GM10847 (cell line): Measurements from ENCODE around the gene PPP1R12C.

Experiments used
- POLR2A ChIP-seq: IDR thresholded peaks from 2 replicates; pipeline ENCODE4 v1.6.1; 2011; ENCODE audit not compliant: insufficient read length; ENCODE audit errors: extremely low read depth

PPP1R12C gene

DNA sequence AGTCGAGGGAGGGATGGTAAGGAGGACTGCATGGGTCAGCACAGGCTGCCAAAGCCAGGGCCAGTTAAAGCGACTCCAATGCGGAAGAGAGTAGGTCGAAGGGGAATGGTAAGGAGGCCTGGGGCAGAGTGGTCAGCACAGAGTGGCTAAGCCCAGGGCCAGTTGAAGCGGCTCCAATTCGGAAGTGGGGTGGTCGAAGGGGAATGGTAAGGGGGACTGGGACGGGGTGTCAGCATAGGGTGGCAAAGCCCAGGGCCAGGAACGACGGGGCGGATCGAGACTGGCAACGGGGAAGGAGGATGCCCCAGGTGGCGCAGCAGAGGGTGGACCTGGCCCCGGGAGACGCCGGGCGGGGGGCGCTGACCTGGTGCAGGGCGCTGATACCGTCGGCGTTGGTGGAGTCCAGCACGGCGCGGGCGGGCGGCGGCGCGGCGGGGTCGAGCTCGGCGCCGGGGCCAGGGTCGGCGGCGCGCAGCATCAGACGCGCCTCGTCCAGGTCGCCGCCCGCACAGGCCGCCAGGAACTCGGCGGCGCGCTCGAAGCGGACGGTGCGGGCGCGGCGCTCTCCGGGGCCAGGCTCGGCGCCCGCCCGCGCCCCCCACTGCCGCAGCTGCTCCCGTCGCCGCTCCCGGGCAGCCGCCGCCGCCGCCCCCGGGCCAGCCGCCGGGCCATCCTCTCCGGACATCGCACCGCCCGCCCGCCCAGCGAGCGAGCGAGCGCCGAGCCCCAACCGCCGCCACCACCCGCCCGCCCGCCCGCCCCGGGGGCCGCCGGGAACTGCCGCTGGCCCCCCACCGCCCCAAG lies at the start of gene PPP1R12C:
Gene PPP1R12C (minus strand): TSS at position 779 of the 804 bp plus-strand sequence. CDS start 94 bp downstream, at position 685.
- no peak for TF ChIP-seq POLR2A

DNA sequence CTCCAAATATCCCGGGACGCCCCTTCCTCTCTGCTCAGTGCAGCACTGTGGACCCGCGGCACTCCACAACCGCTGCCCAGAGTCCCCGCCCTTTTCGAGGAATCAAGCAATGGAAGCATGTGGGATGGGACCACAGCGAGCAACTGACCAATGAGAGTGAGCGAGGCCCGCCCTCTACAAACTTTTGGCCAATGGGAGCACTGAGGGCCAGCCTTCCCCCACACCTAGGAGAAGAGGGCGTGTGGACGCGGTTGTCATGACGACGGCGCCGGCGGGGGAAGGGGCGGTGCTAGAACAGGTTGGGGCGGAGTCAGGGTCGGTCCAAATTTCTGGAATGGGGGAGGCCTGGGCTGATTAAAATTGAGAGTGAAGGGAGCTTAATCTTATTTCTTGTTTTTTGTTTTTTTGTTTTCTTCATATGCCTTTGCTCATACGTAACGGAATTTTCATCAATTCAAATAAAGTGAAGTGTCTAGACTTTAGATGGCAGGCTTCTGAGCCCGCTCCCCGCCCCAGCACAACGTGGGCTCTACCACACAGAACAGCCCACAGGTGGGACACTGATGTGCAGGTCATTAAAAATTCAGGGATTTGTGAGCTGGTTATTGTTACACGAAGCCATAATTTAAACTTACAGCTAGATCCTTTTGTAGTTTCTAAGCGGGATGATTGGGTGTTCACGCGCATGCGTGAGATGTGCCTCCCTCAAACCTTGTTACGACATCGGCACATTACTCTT lies 49.3 kb upstream of the PPP1R12C start, which contains the start of gene DNAAF3:
Gene DNAAF3 (minus strand): TSS at position 84 of the 739 bp plus-strand sequence. CDS start 200 bp downstream, outside the sequence.
- TF ChIP-seq POLR2A, result no peak

DNA sequence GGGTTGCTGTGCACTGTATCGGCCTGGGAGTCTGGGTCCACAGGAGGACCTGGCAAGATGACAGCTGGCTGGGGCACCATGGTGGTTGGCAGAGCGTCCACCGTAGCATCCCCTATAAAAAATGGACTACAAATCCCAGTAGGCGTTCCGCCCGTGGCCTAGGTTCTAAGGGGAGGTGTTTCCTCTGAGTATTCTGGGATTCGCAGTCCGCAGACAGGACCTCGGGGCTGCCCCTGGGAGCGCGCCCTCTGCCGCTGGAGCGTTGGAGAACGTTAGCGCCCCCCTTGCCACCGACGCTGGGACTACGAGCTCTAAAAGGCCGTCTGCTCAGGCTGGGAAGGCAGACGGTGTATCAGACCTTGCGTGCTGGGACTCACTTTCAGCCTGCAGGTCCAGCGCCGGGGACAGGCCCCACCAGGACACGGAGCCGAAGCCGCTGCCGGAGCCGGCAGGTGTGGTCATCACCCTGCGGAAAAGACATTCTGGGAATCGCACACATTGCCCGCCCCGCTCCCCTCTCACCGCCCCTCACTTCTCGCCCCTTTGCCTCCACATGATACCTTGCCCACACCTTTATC lies 48.6 kb upstream of the PPP1R12C start:
- TF ChIP-seq POLR2A, result no peak

DNA sequence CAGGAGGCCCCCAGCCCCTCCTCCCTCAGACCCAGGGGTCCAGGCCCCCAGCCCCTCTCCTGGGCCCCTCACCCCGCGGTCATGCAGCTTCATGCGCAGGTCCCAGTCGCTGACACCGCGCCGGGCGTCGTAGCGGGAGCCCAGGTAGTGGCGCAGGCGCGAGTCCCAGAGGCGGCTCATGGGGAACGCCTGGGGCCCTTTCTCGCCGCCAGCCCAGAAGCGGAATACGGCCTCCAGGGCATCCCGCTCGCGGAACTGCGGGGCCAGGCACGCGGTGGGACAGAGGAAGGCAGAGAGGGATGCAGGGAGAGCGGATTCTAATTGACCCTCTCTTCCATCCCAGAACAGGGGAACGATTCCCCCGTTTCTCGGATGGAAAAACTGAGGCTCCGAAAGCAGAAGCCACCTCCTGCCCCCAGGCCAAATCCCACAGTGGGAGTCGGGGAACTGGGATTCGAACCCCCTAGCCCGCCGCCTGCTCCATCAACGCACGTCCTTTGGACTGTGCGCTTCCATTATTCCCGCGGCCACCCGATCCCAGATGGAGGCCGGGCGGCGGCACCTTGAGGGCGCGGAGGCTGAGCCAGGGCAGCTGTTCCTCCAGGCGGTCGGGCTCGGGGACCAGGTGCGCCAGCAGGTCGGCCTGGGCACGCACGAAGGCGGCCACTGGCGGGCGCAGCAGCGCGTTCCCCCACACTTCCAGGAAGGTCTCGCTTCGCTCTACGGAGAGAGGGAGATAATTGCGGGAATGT lies 44.3 kb upstream of the PPP1R12C start:
- TF ChIP-seq POLR2A, result no peak

DNA sequence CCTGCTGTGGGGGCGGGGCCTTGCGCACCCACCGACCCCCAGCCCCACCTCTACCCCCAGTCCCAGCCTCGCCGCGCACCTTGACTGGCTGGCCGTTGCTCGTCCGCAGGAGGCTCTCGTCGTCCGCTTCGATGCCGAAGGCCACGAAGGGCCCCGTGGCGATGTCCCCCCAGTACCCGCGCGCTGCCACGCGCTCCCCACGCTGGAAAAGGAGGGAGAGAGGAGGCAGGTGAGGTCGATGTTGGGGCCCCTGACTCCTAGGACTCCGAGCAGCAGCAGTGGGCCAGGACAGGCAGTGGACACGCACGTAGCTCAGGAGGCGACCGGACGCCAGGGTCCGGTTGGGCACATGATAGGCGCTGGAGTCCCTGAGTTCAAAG lies 43.5 kb upstream of the PPP1R12C start:
- TF ChIP-seq POLR2A, result no peak

DNA sequence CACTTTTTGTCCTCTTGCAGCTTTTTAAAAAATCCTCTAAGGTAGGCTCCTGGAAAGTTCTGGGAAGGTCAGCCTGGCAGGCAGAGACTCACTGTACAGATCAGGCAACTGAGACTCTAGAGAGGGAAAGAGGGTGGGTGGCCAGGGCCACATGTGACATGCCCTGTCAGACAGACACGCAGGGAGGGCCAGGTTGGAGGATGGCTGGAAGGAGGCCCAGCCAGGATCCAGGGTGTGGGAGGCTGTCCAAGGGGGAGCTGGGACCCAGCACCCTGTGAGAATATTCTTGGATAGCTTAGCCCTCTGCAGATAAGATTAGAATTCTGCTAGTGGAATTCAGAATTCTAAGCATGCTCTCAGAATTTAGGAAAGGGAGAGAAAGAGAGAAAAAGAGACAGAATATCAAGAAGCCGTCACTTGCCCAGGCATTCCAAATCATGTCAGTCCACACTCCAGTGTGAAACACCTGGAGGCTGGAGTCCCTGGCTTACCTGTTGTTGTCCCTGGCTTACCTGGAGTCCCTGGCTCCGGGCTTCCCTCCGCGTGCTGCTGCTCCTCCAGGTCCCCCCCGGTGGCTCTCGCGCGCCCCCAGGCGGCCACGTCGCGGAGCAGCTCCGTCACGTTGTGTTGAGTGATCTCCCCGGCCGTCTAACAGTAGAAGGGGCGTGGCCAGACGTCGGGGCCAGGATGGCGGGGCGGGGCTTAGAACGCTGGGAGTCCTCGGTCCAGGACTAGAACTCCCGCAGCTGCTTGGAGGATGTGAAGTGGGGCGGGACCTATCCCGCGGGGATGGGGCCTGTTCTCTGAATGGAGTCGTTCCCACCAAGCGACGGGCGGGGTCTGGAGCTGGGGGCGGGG lies 42.9 kb upstream of the PPP1R12C start:
- TF ChIP-seq POLR2A, result no peak

DNA sequence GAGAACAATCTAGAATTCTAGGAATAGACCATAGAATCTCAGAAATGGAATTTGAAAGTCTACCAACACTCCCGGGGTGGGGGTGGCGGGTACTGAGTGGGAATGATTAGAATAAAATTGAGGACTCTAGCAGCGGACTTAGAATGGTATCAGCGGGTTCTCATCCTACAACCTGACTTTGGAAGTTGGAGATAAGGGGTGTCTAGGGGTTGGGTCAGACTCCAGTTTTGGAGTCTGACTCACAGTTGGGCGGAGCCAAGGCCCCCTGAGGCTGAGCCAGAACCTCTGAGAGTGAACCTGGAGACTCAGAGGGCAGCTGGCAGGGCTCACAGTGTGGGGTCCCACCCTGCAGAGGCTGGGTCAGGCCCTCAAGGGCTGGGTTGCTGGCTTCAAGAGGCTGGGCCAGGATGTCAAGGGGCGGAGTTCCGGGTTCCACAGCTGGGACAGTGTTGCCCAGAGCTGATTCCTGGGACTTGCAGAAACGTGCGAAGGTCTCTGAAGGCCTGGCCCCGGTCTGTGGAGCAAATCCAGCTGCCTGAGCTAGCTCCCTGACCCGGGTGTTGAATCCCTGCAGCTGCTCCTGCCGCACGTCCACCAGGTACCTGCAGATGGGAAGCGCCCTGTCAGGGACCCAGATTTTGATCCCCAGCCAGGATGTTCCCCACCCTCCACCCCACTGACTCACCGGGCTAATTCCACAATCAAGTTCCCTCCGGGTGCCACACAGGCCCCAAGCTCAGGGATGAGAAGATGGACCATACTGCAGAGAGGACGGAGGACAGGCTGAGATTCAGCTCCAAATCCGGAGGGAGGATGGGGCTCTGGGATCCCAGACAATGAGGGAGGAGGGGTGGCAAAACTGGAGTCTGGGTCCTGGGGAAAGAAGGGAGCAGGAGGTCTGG lies 41.7 kb upstream of the PPP1R12C start:
- TF ChIP-seq POLR2A, result no peak

DNA sequence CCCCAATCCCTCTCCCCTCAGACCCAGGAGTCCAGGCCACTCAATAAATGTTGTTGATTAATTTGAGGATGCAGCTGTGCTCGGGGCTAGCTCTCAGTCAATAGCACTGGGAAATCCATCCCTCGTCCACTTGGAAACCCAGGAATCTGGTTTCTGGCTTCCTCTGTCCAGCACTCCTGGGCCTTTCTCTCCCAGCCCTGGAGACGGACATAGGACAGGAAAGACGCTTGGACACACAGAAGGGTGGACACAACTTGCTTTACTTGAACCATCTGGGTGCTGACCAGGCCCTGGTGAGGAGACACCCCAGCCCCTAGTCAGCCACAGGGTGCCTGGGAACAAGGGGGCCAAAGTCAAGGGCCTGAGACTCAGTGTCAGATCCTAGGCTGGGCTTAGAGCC lies 41.0 kb upstream of the PPP1R12C start:
- no peak for TF ChIP-seq POLR2A

DNA sequence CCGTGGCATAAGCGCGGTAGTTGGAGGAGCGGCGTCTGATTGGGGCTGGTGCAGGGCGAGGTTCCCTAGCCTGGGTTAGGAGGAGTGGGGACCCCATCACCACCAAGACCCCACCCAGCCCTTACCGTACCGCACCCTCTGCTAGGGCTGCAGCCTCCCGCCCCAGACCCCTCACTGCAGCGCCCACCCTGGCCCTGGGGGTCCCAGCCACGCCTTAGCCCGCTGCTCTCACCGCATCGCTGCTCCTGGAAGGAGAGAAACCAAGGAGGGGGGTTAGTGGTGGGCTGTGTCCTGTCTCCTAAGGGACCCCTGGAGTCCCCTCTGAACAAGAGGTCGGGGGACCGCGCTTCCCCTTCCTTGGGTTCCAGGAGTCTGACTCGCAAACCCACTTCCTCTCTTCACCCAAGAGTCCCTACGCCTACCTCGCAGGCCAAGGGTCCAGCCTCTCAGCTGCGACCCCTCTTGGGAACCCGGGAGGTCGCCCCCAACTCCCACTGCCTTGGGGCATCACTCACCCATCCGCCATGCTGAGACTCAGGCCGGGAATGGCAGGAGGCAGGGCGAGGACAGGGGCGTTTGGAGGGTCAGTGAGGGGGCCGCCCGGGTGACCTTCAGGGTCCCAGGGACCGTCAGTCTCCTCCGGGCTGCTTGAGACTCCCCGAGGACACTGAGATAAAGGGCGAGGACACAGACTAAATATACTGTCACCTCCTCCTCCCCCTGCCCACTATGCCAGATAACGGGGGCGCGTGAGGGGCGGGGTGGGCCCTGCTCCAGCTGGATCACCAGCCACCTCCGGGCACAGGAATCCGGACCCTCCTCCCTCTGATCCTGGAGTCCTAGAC lies 39.8 kb upstream of the PPP1R12C start, which contains the start of gene TNNI3:
Gene TNNI3 (minus strand): TSS at position 669 of the 845 bp plus-strand sequence. CDS start 143 bp downstream, at position 526.
- TF ChIP-seq POLR2A, result no peak

DNA sequence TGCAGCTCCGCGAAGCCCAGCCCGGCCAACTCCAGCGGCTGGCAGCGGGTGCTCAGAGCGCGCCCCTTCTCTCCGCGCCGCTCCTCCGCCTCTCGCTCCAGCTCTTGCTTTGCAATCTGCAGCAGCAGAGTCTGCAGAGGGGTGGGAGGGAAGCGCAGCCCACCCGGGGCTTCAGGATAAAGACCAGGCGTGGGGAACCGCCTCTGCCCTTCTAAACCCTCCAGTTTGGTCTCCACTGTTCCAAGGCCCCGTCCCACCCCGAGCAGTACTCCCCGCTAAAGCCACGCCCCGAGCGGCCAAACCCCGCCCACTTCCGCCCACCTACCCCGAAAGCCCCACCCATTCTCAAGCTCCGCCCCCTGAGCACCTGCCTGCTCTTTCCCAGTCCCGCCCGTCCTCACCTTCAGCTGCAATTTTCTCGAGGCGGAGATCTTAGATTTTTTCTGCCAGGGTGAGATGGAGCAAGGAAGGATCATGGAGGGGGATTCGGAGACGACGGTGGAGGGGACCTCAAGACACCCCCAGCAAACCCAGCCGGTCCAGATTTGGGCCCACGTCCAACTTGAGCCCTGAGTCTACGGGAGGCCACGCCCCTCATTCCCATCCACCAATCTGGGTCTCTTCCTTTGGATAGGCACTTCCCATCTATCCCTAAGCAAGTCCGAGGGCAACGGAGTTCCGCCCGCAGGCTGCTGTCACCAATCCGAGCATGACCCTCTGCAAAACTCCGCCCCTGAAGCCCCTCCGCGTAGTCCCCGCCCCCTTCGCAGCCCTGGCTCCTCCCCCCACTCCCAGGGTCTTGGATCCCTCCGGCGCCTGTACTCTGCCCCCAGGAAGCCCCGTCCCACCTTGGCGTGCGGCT lies 39.0 kb upstream of the PPP1R12C start:
- no peak for TF ChIP-seq POLR2A

DNA sequence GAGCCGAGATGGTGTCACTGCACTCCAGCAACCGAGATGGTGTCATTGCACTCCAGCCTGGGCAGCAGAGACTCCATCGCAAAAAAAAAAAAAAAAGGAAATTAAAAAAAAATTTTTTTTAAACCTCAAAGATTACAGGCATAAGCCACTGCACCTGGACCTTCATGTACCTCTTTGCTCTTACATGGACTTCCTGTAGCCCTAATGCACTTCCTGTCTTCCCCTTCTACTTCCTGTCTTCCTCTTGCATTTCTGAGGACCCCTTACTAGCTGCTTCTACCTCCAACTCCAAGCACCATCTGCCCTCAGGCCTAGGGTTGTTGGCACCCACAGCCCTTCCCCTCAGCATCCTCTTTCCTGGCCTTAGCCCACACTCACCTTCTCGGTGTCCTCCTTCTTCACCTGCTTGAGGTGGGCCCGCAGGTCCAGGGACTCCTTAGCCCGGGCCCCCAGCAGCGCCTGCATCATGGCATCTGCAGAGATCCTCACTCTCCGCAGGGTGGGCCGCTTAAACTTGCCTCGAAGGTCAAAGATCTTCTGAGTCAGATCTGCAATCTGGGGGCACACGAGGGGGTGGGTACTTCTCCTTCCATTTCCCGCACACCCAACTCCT lies 36.3 kb upstream of the PPP1R12C start:
- no peak for TF ChIP-seq POLR2A

DNA sequence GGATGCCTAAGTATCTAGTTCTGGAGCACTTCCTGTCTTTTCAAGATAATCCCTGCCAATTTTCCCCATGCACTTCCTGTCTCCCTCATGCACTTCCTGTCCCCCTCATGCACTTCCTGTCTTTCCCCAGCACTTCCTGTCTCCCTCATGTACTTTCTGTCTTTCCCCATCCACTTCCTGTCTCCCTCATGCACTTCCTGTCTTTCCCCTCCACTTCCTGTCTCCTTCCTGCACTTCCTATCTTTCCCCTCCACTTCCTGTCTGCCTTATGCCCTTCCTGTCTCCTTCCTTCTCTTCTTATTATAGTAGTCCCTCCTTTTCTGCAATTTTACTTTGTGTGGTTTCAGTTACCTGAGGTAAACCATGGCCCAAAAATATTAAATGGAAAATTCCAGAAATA lies 34.6 kb upstream of the PPP1R12C start:
- TF ChIP-seq POLR2A, result no peak
